GM18951 (cell line): ENCODE data around the gene MDFI.

Experiments
- POLR2A ChIP-seq: IDR thresholded peaks from 4 replicates; pipeline ENCODE4 v1.6.1; 2011; ENCODE audit warnings: mild to moderate bottlenecking; ENCODE audit not compliant: insufficient read length, insufficient read depth; ENCODE audit errors: extremely low read depth
- in situ Hi-C: fragments of 300-500 bp; cut with MboI; formaldehyde crosslinking; loops from one replicate; pipeline ENCODE4 v1.12.0; 2022; ENCODE audit warnings: low sequenced_read_pairs, mixed read lengths, inconsistent platforms; ENCODE audit not compliant: unreplicated experiment

MDFI gene, protein sequence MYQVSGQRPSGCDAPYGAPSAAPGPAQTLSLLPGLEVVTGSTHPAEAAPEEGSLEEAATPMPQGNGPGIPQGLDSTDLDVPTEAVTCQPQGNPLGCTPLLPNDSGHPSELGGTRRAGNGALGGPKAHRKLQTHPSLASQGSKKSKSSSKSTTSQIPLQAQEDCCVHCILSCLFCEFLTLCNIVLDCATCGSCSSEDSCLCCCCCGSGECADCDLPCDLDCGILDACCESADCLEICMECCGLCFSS

DNA sequence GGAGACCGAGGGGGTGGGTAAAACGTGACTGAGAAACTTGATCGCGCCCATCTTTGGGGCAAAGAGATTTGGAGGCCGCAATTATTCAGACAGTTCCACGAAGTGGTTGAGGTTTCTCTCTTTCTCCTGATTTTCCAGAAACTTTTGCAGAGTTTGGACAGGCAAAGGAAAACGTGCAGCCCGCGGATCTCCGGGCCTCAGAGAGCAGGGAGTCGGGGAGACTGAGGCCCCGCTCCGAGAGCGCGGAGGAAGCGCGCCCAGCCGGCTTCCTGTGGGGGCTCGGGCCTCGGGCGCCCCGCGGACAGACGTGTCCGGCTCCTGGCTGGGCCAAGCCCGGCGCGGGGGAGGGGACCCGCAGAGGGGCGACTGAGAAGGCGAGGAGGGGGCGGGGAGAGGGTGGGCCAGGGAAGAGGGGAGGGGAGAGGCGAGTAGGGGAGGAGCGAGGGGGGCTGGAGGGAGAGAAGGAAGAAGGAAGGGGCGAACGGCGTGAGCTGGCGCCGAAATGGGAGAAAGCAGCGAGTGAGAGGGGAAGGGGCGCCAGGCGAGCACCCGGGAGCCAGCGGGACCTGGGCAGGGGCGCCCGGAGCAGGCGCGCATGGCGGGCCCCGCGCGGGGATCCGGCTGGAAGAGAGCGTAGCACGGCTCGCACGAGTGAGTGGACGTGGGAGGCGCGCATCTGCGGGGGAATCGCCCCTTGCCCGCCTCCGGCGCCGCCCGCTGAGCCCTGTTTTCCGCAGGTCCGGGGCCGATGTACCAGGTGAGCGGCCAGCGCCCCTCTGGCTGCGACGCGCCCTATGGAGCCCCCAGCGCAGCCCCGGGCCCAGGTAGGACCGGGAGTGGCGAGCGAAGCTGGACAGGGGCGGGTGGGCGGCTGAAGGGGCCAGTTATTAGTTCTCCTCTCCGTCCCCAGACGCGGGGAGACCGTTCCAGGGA is at the start of gene MDFI:
Gene MDFI, plus strand, starts transcription at position 467 of the 933 bp plus-strand sequence. Its CDS starts 282 bp downstream, at position 749.
- in situ Hi-C loops = no loop called here

GRCh38 chr6:41589223-41589622 is 49.0 kb upstream of the MDFI start:
- no peak for TF ChIP-seq POLR2A
- in situ Hi-C loops = no loop called here

More for the DNA sequence above, at the start of gene MDFI:
- no peak for TF ChIP-seq POLR2A

GRCh38 chr6:41589636-41590622 is 48.3 kb upstream of the MDFI start:
- TF ChIP-seq POLR2A = no peak
- in situ Hi-C loops = loop anchor here (5.0 kb wide), 1 partner anchor 128 kb away; no protein-coding TSS in a partner anchor

DNA sequence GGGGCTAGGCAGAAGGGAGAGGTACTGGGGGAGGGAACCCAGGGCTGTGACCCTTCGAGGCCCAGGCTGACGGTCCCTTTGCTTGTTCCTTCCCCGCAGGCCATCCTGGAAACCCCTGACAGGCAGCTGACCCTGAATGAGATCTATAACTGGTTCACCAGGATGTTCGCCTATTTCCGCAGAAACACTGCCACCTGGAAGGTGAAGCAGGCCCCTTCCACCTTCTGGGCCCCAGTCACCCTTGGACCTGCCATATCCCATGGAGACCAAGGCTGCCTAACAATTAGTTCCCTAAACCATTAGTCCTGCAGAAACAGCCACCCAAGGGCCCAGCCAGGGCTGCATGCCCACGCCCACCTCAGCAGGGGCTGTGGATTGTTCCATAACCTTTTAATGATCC is 47.1 kb upstream of the MDFI start:
- in situ Hi-C loops = loop anchor here (5.0 kb wide), 1 partner anchor 129 kb away; no protein-coding TSS in a partner anchor

GRCh38 chr6:41591859-41592502 is 46.3 kb upstream of the MDFI start:
- in situ Hi-C loops = loop anchor here (5.0 kb wide), 1 partner anchor 130 kb away; no protein-coding TSS in a partner anchor
- TF ChIP-seq POLR2A = no peak

More for the DNA sequence above, 47.1 kb upstream of the MDFI start:
- TF ChIP-seq POLR2A = no peak

DNA sequence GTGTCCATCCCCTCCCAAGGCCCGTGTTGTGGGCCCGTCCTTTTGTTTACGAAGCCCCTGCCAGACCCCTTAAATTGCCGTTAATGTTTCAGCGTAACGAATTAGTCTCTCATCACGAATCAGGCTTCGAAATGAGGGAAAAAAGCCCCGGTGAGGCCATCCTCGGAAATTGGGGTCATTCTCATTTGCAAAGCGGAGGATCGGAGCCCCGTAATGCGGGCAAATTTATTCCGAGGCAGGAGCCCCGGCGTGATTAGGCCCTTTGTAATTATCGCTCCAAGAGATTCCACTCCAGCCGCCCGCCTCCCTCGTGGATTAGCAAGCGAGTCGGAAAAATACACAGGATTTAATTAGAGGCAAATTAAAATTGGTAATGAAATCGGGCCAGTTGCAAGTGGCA is 44.9 kb upstream of the MDFI start:
- in situ Hi-C loops = loop anchor here (5.0 kb wide), 1 partner anchor 131 kb away; no protein-coding TSS in a partner anchor
- no peak for TF ChIP-seq POLR2A

- TF ChIP-seq POLR2A = no peak
- in situ Hi-C loops = loop anchor here (5.0 kb wide), 1 partner anchor 132 kb away; no protein-coding TSS in a partner anchor
Measured at GRCh38 chr6:41593839-41594238, 44.4 kb upstream of the MDFI start.

GRCh38 chr6:41594326-41594725 is 43.9 kb upstream of the MDFI start:
- in situ Hi-C loops = loop anchor here (5.0 kb wide), 1 partner anchor 132 kb away; no protein-coding TSS in a partner anchor
- TF ChIP-seq POLR2A = no peak

DNA sequence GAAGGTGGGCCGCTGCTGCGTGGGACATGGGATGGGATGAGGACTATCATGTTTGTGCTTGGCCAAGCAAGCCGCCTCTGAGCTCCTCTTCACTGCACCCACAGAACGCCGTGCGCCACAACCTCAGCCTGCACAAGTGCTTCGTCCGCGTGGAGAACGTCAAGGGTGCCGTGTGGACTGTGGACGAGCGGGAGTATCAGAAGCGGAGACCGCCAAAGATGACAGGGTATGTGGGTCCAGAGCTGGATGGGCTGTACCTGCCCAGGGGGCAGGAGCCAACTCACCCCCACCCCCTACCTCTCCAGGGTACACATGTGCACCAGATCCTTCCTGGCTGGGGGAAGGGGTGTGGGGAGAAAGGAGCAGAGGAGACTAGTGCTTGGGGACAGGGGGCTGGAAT is 43.5 kb upstream of the MDFI start:
- no peak for TF ChIP-seq POLR2A
- in situ Hi-C loops = loop anchor here (5.0 kb wide), 1 partner anchor 132 kb away; no protein-coding TSS in a partner anchor

GRCh38 chr6:41595166-41595565 is 43.1 kb upstream of the MDFI start:
- TF ChIP-seq POLR2A = no peak
- in situ Hi-C loops = no loop called here

DNA sequence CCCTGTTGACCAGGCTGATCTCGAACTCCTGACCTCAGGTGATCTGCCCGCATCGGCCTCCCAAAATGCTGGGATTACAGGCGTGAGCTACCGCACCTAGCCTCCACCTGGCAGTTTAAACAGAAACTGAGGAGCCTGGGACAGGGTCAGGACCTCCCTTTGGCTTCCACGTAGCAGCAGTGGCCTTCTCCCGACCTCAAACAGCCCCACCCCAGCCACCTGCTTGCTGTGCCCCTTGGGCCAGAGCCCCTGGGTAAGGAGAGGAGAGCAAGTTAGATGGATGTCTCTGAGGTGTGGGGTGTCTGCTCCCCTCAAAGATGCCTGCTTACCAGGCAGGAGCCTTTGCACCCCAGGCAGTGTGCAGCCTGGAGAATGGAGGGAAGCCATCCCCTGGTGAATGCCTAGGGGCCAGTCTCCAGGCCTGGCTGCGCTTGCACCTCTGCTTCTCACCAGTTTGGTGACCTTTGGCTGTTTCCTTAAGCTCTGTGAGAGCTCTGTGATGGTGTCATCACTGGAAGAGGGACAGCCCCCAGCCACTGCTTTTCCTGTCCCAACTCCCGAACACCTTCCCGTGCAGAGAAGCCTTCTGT is 42.1 kb upstream of the MDFI start:
- no peak for TF ChIP-seq POLR2A
- in situ Hi-C loops = no loop called here
